ENCODE measurements around the gene MUC6. TPM values are rescaled to one million over a fixed set of nuclear protein-coding genes. Genes with fewer than 3 reads are reported as not detected.

Gene MUC6
- total RNA-seq, 1 experiment from 2014 or later: 0.07 TPM

- Histone ChIP-seq H3F3A (ENCODE audit: insufficient read depth, low read depth) (no peaks in the 10 kb centered on the region), H3K9me2 (ENCODE audit: insufficient read depth) (no peaks in the 10 kb centered on the region), H3K4me1 (replicated peaks; ENCODE audit: insufficient read depth) (no peaks in the 10 kb centered on the region), H3K36me3 (ENCODE audit: low read depth) (no peaks in the 10 kb centered on the region), H2AFZ (no peak overlapping the region), H3K9me3 (ENCODE audit: insufficient read depth, low read depth) (no peaks in the 10 kb centered on the region), H3K27ac (no peak overlapping the region), H3K79me2 (ENCODE audit: low read depth) (no peaks in the 10 kb centered on the region), H3K27me3 (ENCODE audit: insufficient read depth, low read depth) (no peaks in the 10 kb centered on the region), H4K20me1 (ENCODE audit: insufficient read depth) (no peaks in the 10 kb centered on the region), H3K4me3 (no peak overlapping the region), H3K4me2 (no peak overlapping the region)
- CTCF ChIA-PET: no interaction called here
- POLR2A ChIA-PET (ENCODE audit: unreplicated experiment): no interaction called here
- TF ChIP-seq CTCF (conservative IDR thresholded peaks at IDR 0.05): no peak
- BruUV-seq (replicated peaks): no TSS peak
- intact Hi-C loops (cut with micrococcal nuclease; ENCODE audit: unreplicated experiment): no loop called here
- no peak for DNase-seq
These were observed 14.1 kb downstream of the MUC6 start for GRCh38 chr11:1022411-1022810.

- TF ChIP-seq EZH2 (IDR thresholded peaks at IDR 0.05; ENCODE audit: low read depth) (no peak), CTCF (conservative IDR thresholded peaks at IDR 0.05) (no peak)
- Histone ChIP-seq H3K9me2 (ENCODE audit: insufficient read depth) (no peaks in the 10 kb centered on the region), H3K36me3 (ENCODE audit: low read depth) (no peaks in the 10 kb centered on the region), H4K20me1 (ENCODE audit: insufficient read depth) (no peaks in the 10 kb centered on the region), H2AFZ (no peak overlapping the region), H3K9me3 (ENCODE audit: insufficient read depth, low read depth) (no peaks in the 10 kb centered on the region), H3K27ac (no peak overlapping the region), H3K4me3 (no peak overlapping the region), H3F3A (ENCODE audit: insufficient read depth, low read depth) (no peaks in the 10 kb centered on the region), H3K79me2 (ENCODE audit: low read depth) (no peaks in the 10 kb centered on the region), H3K27me3 (ENCODE audit: insufficient read depth, low read depth) (no peaks in the 10 kb centered on the region), H3K4me2 (no peak overlapping the region), H3K4me1 (replicated peaks; ENCODE audit: insufficient read depth) (no peaks in the 10 kb centered on the region)
- POLR2A ChIA-PET (ENCODE audit: unreplicated experiment): no interaction called here
- intact Hi-C loops (cut with micrococcal nuclease; ENCODE audit: unreplicated experiment): no loop called here
- CTCF ChIA-PET: no interaction called here
- DNase-seq: no peak
- BruUV-seq (replicated peaks): no TSS peak
These were observed 16.2 kb downstream of the MUC6 start for GRCh38 chr11:1020211-1020905.

- Histone ChIP-seq H3K4me3 (no peak overlapping the region), H4K20me1 (ENCODE audit: insufficient read depth) (no peaks in the 10 kb centered on the region), H3K27ac (no peak overlapping the region), H3K27me3 (ENCODE audit: insufficient read depth, low read depth) (no peaks in the 10 kb centered on the region), H3K36me3 (ENCODE audit: low read depth) (no peaks in the 10 kb centered on the region), H2AFZ (no peak overlapping the region), H3K9me3 (ENCODE audit: insufficient read depth, low read depth) (no peaks in the 10 kb centered on the region), H3K4me1 (replicated peaks; ENCODE audit: insufficient read depth) (no peaks in the 10 kb centered on the region), H3F3A (ENCODE audit: insufficient read depth, low read depth) (no peaks in the 10 kb centered on the region), H3K79me2 (ENCODE audit: low read depth) (no peaks in the 10 kb centered on the region), H3K9me2 (ENCODE audit: insufficient read depth) (no peaks in the 10 kb centered on the region), H3K4me2 (no peak overlapping the region)
- intact Hi-C loops (cut with micrococcal nuclease; ENCODE audit: unreplicated experiment): no loop called here
- TF ChIP-seq CTCF (conservative IDR thresholded peaks at IDR 0.05): no peak
- no peak for TF ChIP-seq EZH2 (IDR thresholded peaks at IDR 0.05; ENCODE audit: low read depth)
- POLR2A ChIA-PET (ENCODE audit: unreplicated experiment): no interaction called here
- no TSS peak for BruUV-seq (replicated peaks)
- DNase-seq: no peak
- CTCF ChIA-PET: no interaction called here
These were observed 17.1 kb downstream of the MUC6 start for GRCh38 chr11:1019321-1019910.
